GM12878 (cell line): ENCODE data around the gene MRTFA. TPM values are rescaled to one million over a fixed set of nuclear protein-coding genes. Genes with fewer than 3 reads are reported as not detected.

Experiments used
- ATAC-seq: fragments of 200-7000 bp; cut with Tn5 transposase; 3 replicates; pipeline ENCODE4 v1.9.1; 2020; ENCODE audit warnings: mild to moderate bottlenecking, moderate library complexity
- BruUV-seq: library from RNA; stranded (reverse); fragments of 400-500 nt; replicated peaks from 2 replicates; lab custom pipeline; 2021; lab: Mats Ljungman, UMichigan
- CTCF ChIA-PET: fragments of 300-600 bp; sonication (Branson Sonifier 250); formaldehyde crosslinking; extraction: SDS; loops from one replicate; lab custom pipeline; 2021; ENCODE audit warnings: inconsistent platforms; lab: Yijun Ruan, JAX
- POLR2A ChIA-PET: fragments of 350-600 bp; formaldehyde crosslinking; extraction: SDS; loops from one replicate; lab custom pipeline; 2021; ENCODE audit warnings: inconsistent platforms; lab: Charles Lee
- RAD21 ChIA-PET: fragments of 300-600 bp; sonication (Branson Sonifier 250); formaldehyde crosslinking; loops from one replicate; lab custom pipeline; 2023; ENCODE audit warnings: antibody characterized with exemption; ENCODE audit not compliant: unreplicated experiment; lab: Charles Lee
- SMC1A ChIA-PET: fragments of 300-600 bp; sonication (Branson Sonifier 250); formaldehyde crosslinking; loops from one replicate; lab custom pipeline; 2023; ENCODE audit not compliant: unreplicated experiment, uncharacterized antibody; lab: Charles Lee
- DNase-seq: peaks from one replicate; pipeline ENCODE4 v3.0.0-alpha.2; 2011; ENCODE audit warnings: low read depth, low spot score
- FAIRE-seq: peaks from 3 replicates; lab custom pipeline; 2011; peaks lifted over from hg19 to GRCh38; lab: Jason Lieb, UNC
- H2AFZ ChIP-seq: 2 replicates; pipeline ENCODE4 v1.6.0; 2011; ENCODE audit warnings: low read depth, low read length, control low read depth; ENCODE audit not compliant: control insufficient read depth
- H3K27ac ChIP-seq: 2 replicates; pipeline ENCODE4 v1.5.1; 2011; ENCODE audit warnings: control low read depth; ENCODE audit not compliant: control insufficient read depth, insufficient read depth
- H3K27me3 ChIP-seq, 2 experiments: replicated peaks in 1 of 2; 2 replicates each; pipeline versions ENCODE4 v1.6.0 to v1.6.1; 2011; ENCODE audit warnings: low read length in 1 of 2; ENCODE audit not compliant: control insufficient read depth in 2 of 2, insufficient read depth in 2 of 2
- H3K36me3 ChIP-seq, 2 experiments: 2 replicates each; pipeline ENCODE4 v1.5.1; 2011; ENCODE audit warnings: low read length in 1 of 2; ENCODE audit not compliant: control insufficient read depth in 2 of 2, insufficient read depth in 2 of 2
- H3K4me1 ChIP-seq: 2 replicates; pipeline ENCODE4 v1.6.1; 2011; ENCODE audit warnings: mild to moderate bottlenecking, low read length, moderate library complexity, mixed read lengths; ENCODE audit not compliant: control insufficient read depth, insufficient read depth
- H3K4me2 ChIP-seq: 2 replicates; pipeline ENCODE4 v1.6.0; 2011; ENCODE audit warnings: control low read depth; ENCODE audit not compliant: control insufficient read depth, insufficient read depth
- H3K4me3 ChIP-seq: fragments of 200-600 bp; sonication (generic); 2 replicates; pipeline ENCODE4 v1.5.1; 2016
- H3K79me2 ChIP-seq: 2 replicates; pipeline ENCODE4 v1.6.0; 2011; ENCODE audit warnings: low read length; ENCODE audit not compliant: control insufficient read depth, insufficient read depth
- H3K9ac ChIP-seq: 2 replicates; pipeline ENCODE4 v1.8.0; 2011; ENCODE audit warnings: low read length, control low read depth, mixed read lengths; ENCODE audit not compliant: control insufficient read depth, insufficient read depth
- H3K9me3 ChIP-seq: replicated peaks from 3 replicates; pipeline ENCODE4 v1.5.1; 2011; ENCODE audit warnings: mild to moderate bottlenecking, low read length; ENCODE audit not compliant: control insufficient read depth, insufficient read depth
- H4K20me1 ChIP-seq: 2 replicates; pipeline ENCODE4 v1.6.0; 2011; ENCODE audit not compliant: control insufficient read depth, insufficient read depth
- CREB1 ChIP-seq: IDR thresholded peaks from 2 replicates; pipeline ENCODE4 v1.6.1; 2012; ENCODE audit warnings: low read depth, mild to moderate bottlenecking, inconsistent platforms
- CREM ChIP-seq: IDR thresholded peaks from 2 replicates; pipeline ENCODE4 v1.6.1; 2014; ENCODE audit warnings: antibody characterized with exemption, low read depth
- E2F4 ChIP-seq: IDR thresholded peaks from 2 replicates; pipeline ENCODE4 v1.6.1; 2012; ENCODE audit warnings: low read depth, low read length, improper control_type of control experiment
- HDAC6 ChIP-seq: fragments of 200-600 bp; sonication (generic); IDR thresholded peaks from one replicate; pipeline ENCODE4 v1.8.0; 2017; ENCODE audit warnings: antibody characterized with exemption; ENCODE audit not compliant: unreplicated experiment
- MYB ChIP-seq: fragments of 150-350 bp; IDR thresholded peaks from 2 replicates; pipeline ENCODE4 v1.6.1; 2014; ENCODE audit warnings: mild to moderate bottlenecking, low read depth, low read length, borderline replicate concordance
- NFYA ChIP-seq: IDR thresholded peaks from 2 replicates; pipeline ENCODE4 v1.6.1; 2011; ENCODE audit warnings: low read depth, mild to moderate bottlenecking, low read length, improper control_type of control experiment, borderline replicate concordance
- SIN3A ChIP-seq: IDR thresholded peaks from 2 replicates; pipeline ENCODE4 v1.6.1; 2012; ENCODE audit warnings: low read depth, low read length, improper control_type of control experiment
- SIX5 ChIP-seq: IDR thresholded peaks from 2 replicates; pipeline ENCODE4 v1.6.1; 2011; ENCODE audit warnings: mild to moderate bottlenecking, low read depth, low read length, moderate library complexity; ENCODE audit not compliant: severe bottlenecking
- SMAD1 ChIP-seq: fragments of 450-650 bp; IDR thresholded peaks from 2 replicates; pipeline ENCODE4 v1.6.1; 2018; ENCODE audit warnings: mild to moderate bottlenecking, low read depth; ENCODE audit not compliant: partially characterized antibody
- SMARCA5 ChIP-seq: fragments of 450-650 bp; IDR thresholded peaks from 2 replicates; pipeline ENCODE4 v1.6.1; 2017; ENCODE audit warnings: mild to moderate bottlenecking
- TCF12 ChIP-seq: IDR thresholded peaks from 2 replicates; pipeline ENCODE4 v1.6.1; 2011; ENCODE audit warnings: low read depth, mild to moderate bottlenecking, low read length
- USF2 ChIP-seq: IDR thresholded peaks from 2 replicates; pipeline ENCODE4 v1.6.1; 2011; ENCODE audit warnings: low read depth, low read length, improper control_type of control experiment, borderline replicate concordance
- WRNIP1 ChIP-seq: IDR thresholded peaks from 2 replicates; pipeline ENCODE4 v1.6.1; 2011; ENCODE audit warnings: low read depth, low read length, improper control_type of control experiment, borderline replicate concordance
- ZBTB11 ChIP-seq: fragments of 450-650 bp; formaldehyde crosslinking; IDR thresholded peaks from 2 replicates; pipeline ENCODE4 v1.5.0; 2022; ENCODE audit warnings: mild to moderate bottlenecking, missing genetic modification characterization
- ZNF24 ChIP-seq: fragments of 450-650 bp; IDR thresholded peaks from 2 replicates; pipeline ENCODE4 v1.6.1; 2017; ENCODE audit warnings: antibody characterized with exemption, mild to moderate bottlenecking
- WGBS: methylation state at CpG from one replicate; pipeline ENCODE4 v1.1.6; 2016; ENCODE audit warnings: low lambda C conversion rate; ENCODE audit not compliant: insufficient replicate concordance, insufficient coverage; ENCODE audit errors: missing lambda C conversion rate; 5-methylcytosine and 5-hydroxymethylcytosine counted together
- in situ Hi-C: fragments of 300-500 bp; cut with MboI; formaldehyde crosslinking; loops from 9 replicates; pipeline ENCODE4 v1.14.3; 2018; ENCODE audit warnings: mixed read lengths
- intact Hi-C: fragments of 100-400 bp; cut with micrococcal nuclease; formaldehyde crosslinking; loops from one replicate; pipeline ENCODE4 v1.14.2; 2022; ENCODE audit not compliant: unreplicated experiment
- polyA plus RNA-seq, 11 experiments: library from polyadenylated mRNA; depleted of rRNA in 4 of 11; unstranded in 6 of 11; stranded (reverse) in 5 of 11; fragments of >200 nt; fragmentation: Nextera tagmentation in 4 of 11; fragmentation: Illumina TruSeq in 1 of 11; extraction: Ambion mirVana in 4 of 11; extraction: Trizol in 1 of 11; gene quantifications; 1 replicate in 1 of 11; 2 replicates in 10 of 11; pipeline versions ENCODE4 v1.2.1 to v1.2.3, GENCODE V29; 2011 to 2016; ENCODE audit warnings: inconsistent platforms in 2 of 11, missing spikeins in 2 of 11, low read depth in 1 of 11
- total RNA-seq, 4 experiments: library from RNA; depleted of rRNA in 3 of 4; stranded (reverse); fragments of >200 nt in 3 of 4; fragmentation: Illumina TruSeq in 1 of 4; extraction: Trizol in 1 of 4; gene quantifications; 2 replicates each; pipeline versions ENCODE4 v1.2.1 to v1.2.3, GENCODE V29; 2013 to 2021

Gene MRTFA
- total and polyA plus RNA-seq, 10 of the 15 experiments (the other 5 are each of a cell fraction or from before 2014, with no cell fraction given), result 2.0 to 63.9 (median 17.9) TPM

- no peak for TF ChIP-seq SIX5
These were observed 120.1 kb downstream of the MRTFA start (continued) for GRCh38 chr22:40516416-40516815.

- no peak overlapping the region for H3K4me3 ChIP-seq
- no peaks in the 10 kb centered on the region for H3K27me3 ChIP-seq
- no peak overlapping the region for H2AFZ ChIP-seq
- ChIA-PET RAD21 (interaction anchor here (0.9 to 1.5 kb wide), 4 partner anchors 22 to 133 kb away, joined by 3 to 5 read pairs (median 3); no protein-coding TSS in a partner anchor), POLR2A (interaction anchor here (0.5 to 1.0 kb wide), 3 partner anchors 8 to 71 kb away, joined by 3 to 4 read pairs (median 3); no protein-coding TSS in a partner anchor), CTCF (interaction anchor here (0.8 to 1.9 kb wide), 8 partner anchors 9 to 386 kb away, joined by 3 to 17 read pairs (median 8); no protein-coding TSS in a partner anchor), SMC1A (interaction anchor here (0.8 to 2.0 kb wide), 11 partner anchors 8 to 133 kb away, joined by 3 to 14 read pairs (median 5); no protein-coding TSS in a partner anchor)
- ATAC-seq (no peak), DNase-seq (no peak), FAIRE-seq (no peak)
- peaks cover 0 to 7% of the 10 kb centered on the region in 2 experiments; a peak in 3 of 4 replicates for H3K36me3 ChIP-seq
- 98% methylated on average over 2 of the region's 2 CpGs for WGBS
- no peak overlapping the region for H3K4me2 ChIP-seq
- H3K9ac ChIP-seq, result no peak overlapping the region
- H3K27ac ChIP-seq, result no peak overlapping the region
- H3K9me3 ChIP-seq, result no peaks in the 10 kb centered on the region
- no peaks in the 10 kb centered on the region; the same call in none of the 2 replicates for H3K4me1 ChIP-seq
- BruUV-seq, result no TSS peak
- H3K79me2 ChIP-seq, result peaks cover 12% of the 10 kb centered on the region
- intact Hi-C loops (no loop called here), in situ Hi-C loops (no loop called here)
- TF ChIP-seq ZBTB11, result no peak
- no peak for TF ChIP-seq TCF12
- TF ChIP-seq HDAC6, result no peak
- TF ChIP-seq NFYA, result no peak
- no peak for TF ChIP-seq MYB
- no peak for TF ChIP-seq SMARCA5
- TF ChIP-seq CREB1, result no peak
- no peak for TF ChIP-seq WRNIP1
- no peak for TF ChIP-seq SMAD1
- no peak for TF ChIP-seq USF2
- no peak for TF ChIP-seq E2F4
- no peak for TF ChIP-seq ZNF24
- TF ChIP-seq CREM, result no peak
- no peak for TF ChIP-seq SIN3A
- H4K20me1 ChIP-seq, result no peaks in the 10 kb centered on the region
These were observed 123.9 kb downstream of the MRTFA start for GRCh38 chr22:40512426-40513136.
